GM18861 (cell line): ENCODE measurements around the gene HFE.
"Not testable (repeated sequence)": the region's sequence is repeated elsewhere in the genome, so short reads cannot be mapped to it uniquely, and the experiment has no call there.

Source experiments
- ATAC-seq: cut with Tn5 transposase; IDR thresholded peaks from one replicate; pipeline ENCODE4 v1.9.1; 2021; ENCODE audit not compliant: unreplicated experiment

The HFE gene

GRCh38 chr6:26058477-26059033, 28.7 kb upstream of the HFE start:
- ATAC-seq: not testable (repeated sequence)

- ATAC-seq: no peak
Observed at GRCh38 chr6:26059941-26060340, 27.3 kb upstream of the HFE start.

DNA sequence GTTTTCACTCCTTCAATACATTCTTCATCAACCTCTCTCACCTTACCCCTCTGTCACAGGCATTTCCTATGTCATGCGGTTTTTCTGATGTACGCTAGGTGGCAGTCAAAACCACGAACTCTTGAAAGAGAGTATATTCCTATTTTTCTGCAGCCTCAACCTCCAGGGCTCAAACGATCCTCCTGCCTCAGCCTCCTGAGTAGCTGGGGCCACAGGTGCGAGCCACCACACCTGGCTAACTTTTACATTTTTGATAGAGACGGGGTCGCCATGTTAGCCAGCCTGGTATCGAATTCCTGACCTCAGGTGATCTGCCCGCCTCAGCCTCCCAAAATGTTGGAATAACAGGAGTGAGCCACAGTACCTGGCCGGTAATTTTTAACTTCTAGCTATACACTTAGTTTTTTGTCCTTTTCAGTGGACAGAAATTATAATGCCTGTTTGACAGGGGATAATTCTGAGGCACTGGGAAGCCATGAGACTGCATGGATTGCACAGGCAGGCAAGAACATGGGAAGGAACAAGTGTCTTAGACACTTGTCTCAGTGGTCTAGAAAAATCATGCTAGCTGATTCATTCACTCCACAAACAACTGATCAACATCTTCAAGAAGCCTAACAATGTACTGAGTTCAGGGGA, 22.5 kb upstream of the HFE start:
- ATAC-seq: no peak

DNA sequence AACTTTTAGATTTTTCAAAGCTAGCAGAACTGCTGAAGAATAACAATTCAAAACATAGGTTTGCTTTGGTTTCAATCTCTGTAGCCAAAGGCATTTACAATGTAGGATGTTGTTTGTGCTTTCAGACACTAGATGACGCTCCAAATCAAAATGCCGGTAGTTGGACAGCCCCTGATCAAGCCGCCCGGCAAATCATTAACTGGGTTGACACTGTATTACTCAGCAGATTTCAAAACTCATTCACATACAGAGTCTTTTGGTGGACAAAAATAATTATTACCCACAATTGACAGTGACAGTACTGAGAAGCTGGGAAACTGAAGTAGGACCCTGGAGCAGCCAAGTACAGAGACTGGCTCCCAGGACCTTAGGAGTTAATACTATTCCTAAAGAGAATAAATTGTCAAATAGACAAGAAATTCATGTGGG, 21.3 kb upstream of the HFE start:
- peak; percentile 84 for ATAC-seq

GRCh38 chr6:26067367-26067766, 19.9 kb upstream of the HFE start:
- ATAC-seq: no peak

GRCh38 chr6:26068036-26068435, 19.2 kb upstream of the HFE start:
- ATAC-seq: no peak

GRCh38 chr6:26071135-26071534, 16.1 kb upstream of the HFE start:
- ATAC-seq: no peak

- no peak for ATAC-seq
Observed at GRCh38 chr6:26075063-26075717, 12.0 kb upstream of the HFE start.

GRCh38 chr6:26078066-26078465, 9.2 kb upstream of the HFE start:
- ATAC-seq: not testable (repeated sequence)

DNA sequence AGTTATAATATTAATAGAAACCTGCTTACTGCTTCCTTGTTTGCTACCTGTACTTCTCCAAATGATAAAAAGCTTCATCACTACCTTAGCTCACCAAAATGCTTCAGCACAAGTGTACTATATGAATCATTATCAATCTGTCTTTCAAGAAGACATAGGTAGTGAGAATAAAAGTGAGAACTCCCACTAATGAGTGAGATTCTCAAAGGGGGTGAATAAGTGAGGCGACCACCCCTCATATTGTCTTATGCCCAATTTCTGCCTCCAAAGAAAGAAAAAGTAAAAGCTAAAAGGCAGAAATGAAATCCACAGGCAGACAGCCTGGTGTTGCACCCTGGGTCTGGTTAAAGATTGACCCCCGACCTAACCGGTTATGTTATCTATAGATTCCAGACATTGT, 6.1 kb upstream of the HFE start:
- not testable (repeated sequence) for ATAC-seq

GRCh38 chr6:26086211-26086610, 1.0 kb upstream of the HFE start:
- no peak for ATAC-seq

DNA sequence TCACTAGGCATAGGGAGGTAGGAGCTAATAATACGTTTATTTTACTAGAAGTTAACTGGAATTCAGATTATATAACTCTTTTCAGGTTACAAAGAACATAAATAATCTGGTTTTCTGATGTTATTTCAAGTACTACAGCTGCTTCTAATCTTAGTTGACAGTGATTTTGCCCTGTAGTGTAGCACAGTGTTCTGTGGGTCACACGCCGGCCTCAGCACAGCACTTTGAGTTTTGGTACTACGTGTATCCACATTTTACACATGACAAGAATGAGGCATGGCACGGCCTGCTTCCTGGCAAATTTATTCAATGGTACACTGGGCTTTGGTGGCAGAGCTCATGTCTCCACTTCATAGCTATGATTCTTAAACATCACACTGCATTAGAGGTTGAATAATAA, 1.1 kb downstream of the HFE start:
- ATAC-seq: no peak

GRCh38 chr6:26089272-26089671, 2.0 kb downstream of the HFE start:
- no peak for ATAC-seq

DNA sequence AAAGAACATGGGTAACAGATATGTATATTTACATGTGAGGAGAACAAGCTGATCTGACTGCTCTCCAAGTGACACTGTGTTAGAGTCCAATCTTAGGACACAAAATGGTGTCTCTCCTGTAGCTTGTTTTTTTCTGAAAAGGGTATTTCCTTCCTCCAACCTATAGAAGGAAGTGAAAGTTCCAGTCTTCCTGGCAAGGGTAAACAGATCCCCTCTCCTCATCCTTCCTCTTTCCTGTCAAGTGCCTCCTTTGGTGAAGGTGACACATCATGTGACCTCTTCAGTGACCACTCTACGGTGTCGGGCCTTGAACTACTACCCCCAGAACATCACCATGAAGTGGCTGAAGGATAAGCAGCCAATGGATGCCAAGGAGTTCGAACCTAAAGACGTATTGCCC, 5.2 kb downstream of the HFE start:
- no peak for ATAC-seq

DNA sequence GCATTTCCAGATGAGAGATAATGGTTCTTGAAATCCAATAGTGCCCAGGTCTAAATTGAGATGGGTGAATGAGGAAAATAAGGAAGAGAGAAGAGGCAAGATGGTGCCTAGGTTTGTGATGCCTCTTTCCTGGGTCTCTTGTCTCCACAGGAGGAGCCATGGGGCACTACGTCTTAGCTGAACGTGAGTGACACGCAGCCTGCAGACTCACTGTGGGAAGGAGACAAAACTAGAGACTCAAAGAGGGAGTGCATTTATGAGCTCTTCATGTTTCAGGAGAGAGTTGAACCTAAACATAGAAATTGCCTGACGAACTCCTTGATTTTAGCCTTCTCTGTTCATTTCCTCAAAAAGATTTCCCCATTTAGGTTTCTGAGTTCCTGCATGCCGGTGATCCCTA, 6.8 kb downstream of the HFE start:
- no peak for ATAC-seq

DNA sequence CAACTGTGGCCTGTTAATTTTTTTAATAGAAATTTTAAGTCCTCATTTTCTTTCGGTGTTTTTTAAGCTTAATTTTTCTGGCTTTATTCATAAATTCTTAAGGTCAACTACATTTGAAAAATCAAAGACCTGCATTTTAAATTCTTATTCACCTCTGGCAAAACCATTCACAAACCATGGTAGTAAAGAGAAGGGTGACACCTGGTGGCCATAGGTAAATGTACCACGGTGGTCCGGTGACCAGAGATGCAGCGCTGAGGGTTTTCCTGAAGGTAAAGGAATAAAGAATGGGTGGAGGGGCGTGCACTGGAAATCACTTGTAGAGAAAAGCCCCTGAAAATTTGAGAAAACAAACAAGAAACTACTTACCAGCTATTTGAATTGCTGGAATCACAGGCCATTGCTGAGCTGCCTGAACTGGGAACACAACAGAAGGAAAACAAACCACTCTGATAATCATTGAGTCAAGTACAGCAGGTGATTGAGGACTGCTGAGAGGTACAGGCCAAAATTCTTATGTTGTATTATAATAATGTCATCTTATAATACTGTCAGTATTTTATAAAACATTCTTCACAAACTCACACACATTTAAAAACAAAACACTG, 10.1 kb downstream of the HFE start:
- no peak for ATAC-seq

- peak; percentile 65 for ATAC-seq
Observed at GRCh38 chr6:26103141-26103769, 16.0 kb downstream of the HFE start.

GRCh38 chr6:26103770-26104456, 16.7 kb downstream of the HFE start:
- peak; percentile 78 for ATAC-seq

DNA sequence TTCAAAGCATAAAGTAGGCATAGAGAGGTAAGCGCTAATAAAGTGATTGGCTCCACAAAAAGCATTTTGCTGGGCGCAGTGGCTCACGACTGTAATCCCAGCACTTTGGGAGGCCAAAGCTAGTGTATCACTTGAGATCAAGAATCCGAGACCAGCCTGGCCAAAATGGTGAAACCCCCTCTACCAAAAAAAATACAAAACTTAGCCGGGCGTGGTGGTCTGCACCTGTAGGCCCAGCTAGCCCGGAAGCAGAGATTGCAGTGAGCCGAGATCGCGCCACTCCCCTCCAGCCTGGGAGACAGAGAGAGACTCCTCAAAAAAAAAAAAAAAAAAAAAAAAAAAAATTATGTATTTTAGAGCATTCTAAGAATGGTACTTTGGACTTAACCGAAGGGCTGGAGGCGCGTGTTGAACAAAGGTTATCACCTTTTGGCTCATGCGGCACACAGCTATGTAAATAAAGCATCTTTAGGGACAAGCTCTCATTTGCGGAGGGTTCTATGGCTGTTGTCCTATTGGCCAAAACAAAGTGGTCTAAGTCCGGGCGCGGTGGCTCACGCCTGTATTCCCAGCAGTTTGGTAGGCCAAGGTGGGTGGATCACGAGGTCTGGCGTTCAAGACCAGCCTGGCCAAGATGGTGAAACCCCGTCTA, 17.4 kb downstream of the HFE start:
- ATAC-seq: no peak

- ATAC-seq: no peak
Observed at GRCh38 chr6:26105109-26105730, 18.0 kb downstream of the HFE start.
